Fibroblast of peridontal ligament (primary cell): ENCODE results near the gene IFT43.
A peak's percentile ranks its signal among the peaks of the same experiment; 100 is the strongest.

ENCODE experiments used
- DNase-seq: peaks from one replicate; pipeline ENCODE4 v3.0.0-alpha.2; 2010; ENCODE audit errors: extremely low read depth

Gene IFT43

GRCh38 chr14:76015191-76015590 is 29.6 kb downstream of the IFT43 start:
- peak; percentile 57 for DNase-seq

- peak; percentile 46 for DNase-seq
Observed at GRCh38 chr14:76015668-76016067, 30.1 kb downstream of the IFT43 start.

- DNase-seq = no peak
Observed at GRCh38 chr14:76019676-76020075, 34.1 kb downstream of the IFT43 start.

GRCh38 chr14:76022991-76023390 is 37.4 kb downstream of the IFT43 start:
- no peak for DNase-seq

GRCh38 chr14:76023757-76024156 is 38.2 kb downstream of the IFT43 start:
- no peak for DNase-seq

GRCh38 chr14:76024211-76024907 is 38.8 kb downstream of the IFT43 start:
- DNase-seq = no peak

- DNase-seq = no peak
Observed at GRCh38 chr14:76034566-76034965, 49.0 kb downstream of the IFT43 start.

- no peak for DNase-seq
Observed at GRCh38 chr14:76040704-76041103, 55.1 kb downstream of the IFT43 start.

- no peak for DNase-seq
Observed at GRCh38 chr14:76045773-76046172, 60.2 kb downstream of the IFT43 start.

GRCh38 chr14:76050250-76050649 is 64.7 kb downstream of the IFT43 start:
- DNase-seq = no peak

- DNase-seq = peak; percentile 83
Observed at GRCh38 chr14:76050797-76051392, 65.3 kb downstream of the IFT43 start.

- no peak for DNase-seq
Observed at GRCh38 chr14:76051717-76052465, 66.3 kb downstream of the IFT43 start.

- DNase-seq = no peak
Observed at GRCh38 chr14:76053572-76054355, 68.2 kb downstream of the IFT43 start.

GRCh38 chr14:76055330-76055729 is 69.8 kb downstream of the IFT43 start:
- DNase-seq = no peak

GRCh38 chr14:76056128-76056527 is 70.6 kb downstream of the IFT43 start:
- no peak for DNase-seq

GRCh38 chr14:76057914-76058313 is 72.4 kb downstream of the IFT43 start:
- no peak for DNase-seq

GRCh38 chr14:76063327-76063726 is 77.8 kb downstream of the IFT43 start:
- no peak for DNase-seq

- no peak for DNase-seq
Observed at GRCh38 chr14:76065519-76065918, 80.0 kb downstream of the IFT43 start.

- DNase-seq = peak; percentile 8
Observed at GRCh38 chr14:76067536-76067935, 82.0 kb downstream of the IFT43 start.

- no peak for DNase-seq
Observed at GRCh38 chr14:76073717-76074116, 88.2 kb downstream of the IFT43 start.

GRCh38 chr14:76077340-76077739 is 91.8 kb downstream of the IFT43 start:
- no peak for DNase-seq

- no peak for DNase-seq
Observed at GRCh38 chr14:76078501-76078900, 92.9 kb downstream of the IFT43 start.
